ENCODE results near the gene NKG7. TPM values are rescaled to one million over a fixed set of nuclear protein-coding genes. Genes with fewer than 3 reads are reported as not detected.
"Not testable (repeated sequence)": the region's sequence is repeated elsewhere in the genome, so short reads cannot be mapped to it uniquely, and the experiment has no call there.

Gene NKG7, protein sequence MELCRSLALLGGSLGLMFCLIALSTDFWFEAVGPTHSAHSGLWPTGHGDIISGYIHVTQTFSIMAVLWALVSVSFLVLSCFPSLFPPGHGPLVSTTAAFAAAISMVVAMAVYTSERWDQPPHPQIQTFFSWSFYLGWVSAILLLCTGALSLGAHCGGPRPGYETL
- total RNA-seq (1 to 10 TPM; 3.3 to 6.7 TPM), polyA plus RNA-seq (under 1 TPM; 0.38 to 0.59 TPM)
- long read RNA-seq, donor 1, partial matches to known transcripts: 0 of 3 reads
- long read RNA-seq, donor 1, other reads (novel, unspliced or antisense): 0 of 3 reads
- long read RNA-seq, donor 2: 0 reads

DNA sequence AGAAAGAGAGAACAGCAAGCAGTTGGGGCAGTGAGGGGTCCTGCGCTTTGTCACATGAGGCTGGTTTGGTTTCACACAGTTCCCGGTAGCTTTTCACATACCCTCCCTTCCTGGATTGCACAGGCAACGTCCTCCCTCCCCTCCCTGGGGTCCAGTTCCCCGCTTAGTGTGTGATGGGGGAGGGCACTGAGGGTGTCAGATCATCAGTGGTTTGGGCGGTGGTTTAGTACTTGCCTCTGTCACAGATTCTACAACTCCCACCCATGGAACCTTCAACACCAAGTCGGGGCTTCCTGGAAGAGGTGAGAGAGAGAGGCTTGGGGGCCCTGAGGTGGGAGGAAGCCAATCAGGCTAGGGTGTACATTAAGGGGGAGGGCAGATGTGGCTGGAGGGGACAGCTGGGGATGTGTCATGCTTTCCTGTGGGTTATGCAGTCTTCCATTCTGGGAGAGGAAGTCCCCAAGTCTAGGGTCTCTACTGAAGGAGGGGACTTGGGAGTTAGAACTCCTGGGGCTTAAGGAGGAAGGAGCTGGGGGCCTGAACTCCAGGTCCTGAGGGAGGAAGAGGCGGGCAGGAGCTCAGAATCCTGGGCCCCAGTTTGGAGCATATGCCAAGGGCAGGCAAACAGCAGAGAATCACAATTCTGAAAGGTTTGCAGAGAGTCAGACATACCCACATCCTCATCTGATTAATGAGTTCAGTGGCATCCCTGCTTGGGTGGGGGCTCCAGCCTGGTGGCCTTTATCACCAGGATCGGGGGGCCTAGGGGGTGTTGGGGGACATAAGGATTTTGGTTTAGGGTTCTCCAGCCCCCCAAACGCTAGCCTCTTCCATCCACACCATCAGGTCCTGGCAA is at the start of gene NKG7:
Gene NKG7, minus strand, starts transcription at position 6 of the 856 bp plus-strand sequence. CDS start 119 bp downstream, outside the sequence.
- no peak for ATAC-seq (ENCODE audit: low FRiP score)
- Histone ChIP-seq H3K36me3 (ENCODE audit: control insufficient read depth in 1 of 2, insufficient read depth in 2 of 2, low read length in 1 of 2) (no peaks in the 10 kb centered on the region), H3K4me1 (ENCODE audit: control insufficient read depth in 1 of 2, insufficient read depth in 2 of 2, low read length in 2 of 2) (no peaks in the 10 kb centered on the region), H3K4me3 (ENCODE audit: low read length in 2 of 2) (no peak within 1 kb of the TSS), H3K27ac (ENCODE audit: low read depth in 1 of 2, low read length in 2 of 2) (no peak within 1 kb of the TSS), H3K9me3 (ENCODE audit: control insufficient read depth, low read length) (no peaks in the 10 kb centered on the region), H3K27me3 (ENCODE audit: control insufficient read depth in 1 of 2, insufficient read depth in 2 of 2, low read length in 1 of 2) (no peaks in the 10 kb centered on the region)
- 44 to 49% methylated on average over 9 of the region's 9 CpGs for WGBS, 2 donors
- intact Hi-C loops (cut with DNase I): no loop called here
- DNase-seq: peak in 1 of 2 donors; percentile 32

DNA sequence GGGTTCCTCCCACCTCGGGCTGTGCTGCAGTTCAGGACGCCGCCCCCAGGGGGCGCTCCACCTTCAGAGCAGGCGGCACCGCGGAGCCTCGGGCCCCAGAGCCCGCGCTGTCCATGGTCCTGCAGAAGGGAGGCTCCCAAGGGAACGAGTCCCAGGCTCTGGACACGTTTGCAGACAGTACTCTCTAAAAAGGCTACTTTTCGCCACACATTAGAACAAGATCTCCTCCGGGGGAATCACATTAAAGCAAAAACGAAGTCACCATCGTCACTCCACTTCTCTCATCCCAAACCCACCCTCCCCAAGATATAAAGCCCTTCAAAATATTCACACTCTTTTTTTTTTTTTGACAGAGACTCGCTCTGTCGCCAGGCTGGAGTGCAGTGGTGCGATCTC is 49.6 kb upstream of the NKG7 start:
- H3K4me3 ChIP-seq (ENCODE audit: low read length in 2 of 2): no peak overlapping the region
- ATAC-seq (ENCODE audit: low FRiP score) (peak; percentile 88), DNase-seq (peak; percentile 88 to 92)
- intact Hi-C loops (cut with DNase I): no loop called here
- H3K4me1 ChIP-seq (ENCODE audit: control insufficient read depth in 1 of 2, insufficient read depth in 2 of 2, low read length in 2 of 2): no peaks in the 10 kb centered on the region
- 4 to 9% methylated on average over 19 of the region's 19 CpGs for WGBS, 2 donors
- no peak overlapping the region for H3K27ac ChIP-seq (ENCODE audit: low read depth in 1 of 2, low read length in 2 of 2)
- H3K27me3 ChIP-seq (ENCODE audit: control insufficient read depth in 1 of 2, insufficient read depth in 2 of 2, low read length in 1 of 2): no peaks in the 10 kb centered on the region
- H3K36me3 ChIP-seq (ENCODE audit: control insufficient read depth in 1 of 2, insufficient read depth in 2 of 2, low read length in 1 of 2): no peaks in the 10 kb centered on the region
- no peaks in the 10 kb centered on the region for H3K9me3 ChIP-seq (ENCODE audit: control insufficient read depth, low read length)

DNA sequence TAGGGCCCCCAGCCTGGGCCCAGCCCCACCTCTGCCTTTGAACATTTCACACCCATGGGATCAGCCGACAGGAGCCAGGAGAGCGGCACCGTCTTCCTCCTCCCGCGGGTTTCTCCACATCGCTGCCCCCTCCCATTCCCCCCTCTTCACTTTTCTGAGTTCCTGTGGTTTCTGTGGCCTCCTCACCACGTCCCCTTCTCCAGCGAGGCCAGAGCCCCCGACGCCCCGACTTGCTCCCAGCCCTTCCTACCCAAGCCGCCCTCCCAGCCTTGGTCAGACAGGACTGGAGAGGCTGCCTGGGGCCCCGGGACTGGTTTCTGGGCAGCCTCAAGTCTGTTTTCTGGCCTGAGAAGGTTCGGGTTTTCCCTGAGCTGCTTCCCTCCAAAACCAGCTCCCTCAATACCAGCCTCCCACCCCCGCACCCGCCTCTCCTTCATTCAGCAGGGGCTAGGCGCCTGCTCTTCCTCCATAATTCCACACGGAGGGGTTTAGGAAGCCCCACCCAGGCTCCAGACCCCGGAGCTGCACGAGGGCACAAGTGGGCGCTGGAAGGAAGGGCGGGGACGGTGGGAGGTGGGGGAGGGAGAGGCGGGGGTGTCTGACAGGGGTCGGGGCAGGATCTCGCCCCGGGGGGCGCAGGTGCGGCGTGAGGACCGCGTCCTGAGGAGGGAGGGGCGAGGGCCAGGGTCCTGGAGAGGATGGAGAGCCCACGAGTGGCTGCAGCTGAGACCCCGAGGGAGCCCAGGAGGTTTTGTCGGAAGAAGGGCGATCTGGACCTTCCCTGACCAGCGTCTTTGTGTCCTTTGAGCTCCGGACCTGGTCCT is 49.0 kb upstream of the NKG7 start:
- Histone ChIP-seq H3K4me3 (ENCODE audit: low read length in 2 of 2) (no peak overlapping the region), H3K36me3 (ENCODE audit: control insufficient read depth in 1 of 2, insufficient read depth in 2 of 2, low read length in 1 of 2) (no peaks in the 10 kb centered on the region), H3K4me1 (ENCODE audit: control insufficient read depth in 1 of 2, insufficient read depth in 2 of 2, low read length in 2 of 2) (no peaks in the 10 kb centered on the region), H3K27ac (ENCODE audit: low read depth in 1 of 2, low read length in 2 of 2) (no peak overlapping the region), H3K9me3 (ENCODE audit: control insufficient read depth, low read length) (no peaks in the 10 kb centered on the region), H3K27me3 (ENCODE audit: control insufficient read depth in 1 of 2, insufficient read depth in 2 of 2, low read length in 1 of 2) (no peaks in the 10 kb centered on the region)
- intact Hi-C loops (cut with DNase I): no loop called here
- 8 to 11% methylated on average over 34 to 39 of the region's 39 CpGs for WGBS, 2 donors
- ATAC-seq (ENCODE audit: low FRiP score): no peak
- peak in 1 of 2 donors; percentile 46 for DNase-seq

DNA sequence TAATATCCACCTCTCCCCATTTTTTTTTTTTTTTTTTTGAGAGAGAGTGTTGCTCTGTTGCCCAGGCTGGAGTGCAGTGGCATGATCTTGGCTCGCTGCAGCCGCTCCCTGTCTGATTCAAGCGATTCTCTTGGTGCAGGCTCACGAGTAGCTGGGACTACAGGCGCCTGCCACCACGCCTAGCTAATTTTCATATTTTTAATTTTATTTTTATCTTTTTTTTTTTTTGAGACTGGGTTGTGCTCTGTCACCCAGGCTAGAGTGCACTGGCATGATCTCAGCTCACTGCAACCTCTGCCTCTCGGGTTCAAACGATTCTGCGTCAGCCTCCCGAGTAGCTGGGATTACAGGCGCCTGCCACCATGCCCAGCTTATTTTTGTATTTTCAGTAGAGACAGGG is 48.1 kb upstream of the NKG7 start:
- ATAC-seq (ENCODE audit: low FRiP score); intact Hi-C loops (cut with DNase I); H3K27me3 ChIP-seq (ENCODE audit: control insufficient read depth in 1 of 2, insufficient read depth in 2 of 2, low read length in 1 of 2); H3K4me3 ChIP-seq (ENCODE audit: low read length in 2 of 2); H3K9me3 ChIP-seq (ENCODE audit: control insufficient read depth, low read length); H3K27ac ChIP-seq (ENCODE audit: low read depth in 1 of 2, low read length in 2 of 2); H3K36me3 ChIP-seq (ENCODE audit: control insufficient read depth in 1 of 2, insufficient read depth in 2 of 2, low read length in 1 of 2); H3K4me1 ChIP-seq (ENCODE audit: control insufficient read depth in 1 of 2, insufficient read depth in 2 of 2, low read length in 2 of 2): not testable (repeated sequence)
- peak in 1 of 2 donors; percentile 3 for DNase-seq
- 85 to 86% methylated on average over 11 of the region's 11 CpGs for WGBS, 2 donors

DNA sequence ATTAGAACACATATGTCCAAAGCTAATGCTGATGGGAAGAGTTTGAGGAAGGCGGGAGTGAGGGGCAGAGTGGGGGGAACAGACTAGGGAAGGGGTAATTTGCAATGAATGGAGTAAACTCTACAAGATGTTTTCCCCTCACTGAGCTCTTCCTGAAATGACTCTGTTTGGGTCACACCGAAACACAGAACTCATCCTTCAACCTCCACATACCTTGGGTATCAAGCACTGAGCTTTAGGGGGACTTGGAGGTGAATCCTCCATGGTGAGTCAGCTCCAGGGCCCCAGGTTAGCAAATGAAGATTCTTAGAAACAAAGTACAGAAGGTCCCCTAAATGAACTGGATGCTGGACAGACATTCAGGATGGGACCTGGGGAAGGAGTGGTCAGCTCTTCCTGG is 46.3 kb upstream of the NKG7 start:
- H3K4me3 ChIP-seq (ENCODE audit: low read length in 2 of 2): no peak overlapping the region
- no peaks in the 10 kb centered on the region for H3K4me1 ChIP-seq (ENCODE audit: control insufficient read depth in 1 of 2, insufficient read depth in 2 of 2, low read length in 2 of 2)
- WGBS, 2 donors: 85 to 86% methylated on average over 2 of the region's 2 CpGs
- DNase-seq: peak in 1 of 2 donors; percentile 14
- H3K27me3 ChIP-seq (ENCODE audit: control insufficient read depth in 1 of 2, insufficient read depth in 2 of 2, low read length in 1 of 2): no peaks in the 10 kb centered on the region
- H3K9me3 ChIP-seq (ENCODE audit: control insufficient read depth, low read length): no peaks in the 10 kb centered on the region
- ATAC-seq (ENCODE audit: low FRiP score): no peak
- no peak overlapping the region for H3K27ac ChIP-seq (ENCODE audit: low read depth in 1 of 2, low read length in 2 of 2)
- no peaks in the 10 kb centered on the region for H3K36me3 ChIP-seq (ENCODE audit: control insufficient read depth in 1 of 2, insufficient read depth in 2 of 2, low read length in 1 of 2)
- intact Hi-C loops (cut with DNase I): no loop called here

DNA sequence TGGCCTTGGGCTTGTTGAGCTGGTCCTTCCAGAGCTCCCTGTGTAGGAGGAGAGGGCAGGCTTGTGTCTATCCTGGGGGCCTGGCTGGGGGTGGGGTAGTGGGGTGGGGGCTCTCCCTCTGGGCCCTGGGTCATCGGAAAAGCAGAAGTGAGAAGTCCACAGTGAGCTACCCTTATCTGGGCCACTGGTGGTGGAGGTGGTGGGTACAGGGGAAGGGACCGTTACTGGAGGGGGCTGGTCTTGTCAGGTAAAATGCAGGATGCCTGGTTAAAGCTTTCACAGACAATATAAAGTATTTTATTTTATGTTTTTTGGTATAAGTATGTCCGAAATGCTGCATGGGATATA is 45.3 kb upstream of the NKG7 start:
- ATAC-seq (ENCODE audit: low FRiP score) (peak; percentile 9), DNase-seq (no peak)
- Histone ChIP-seq H3K4me1 (ENCODE audit: control insufficient read depth in 1 of 2, insufficient read depth in 2 of 2, low read length in 2 of 2) (no peaks in the 10 kb centered on the region), H3K9me3 (ENCODE audit: control insufficient read depth, low read length) (no peaks in the 10 kb centered on the region), H3K4me3 (ENCODE audit: low read length in 2 of 2) (no peak overlapping the region), H3K27ac (ENCODE audit: low read depth in 1 of 2, low read length in 2 of 2) (no peak overlapping the region), H3K27me3 (ENCODE audit: control insufficient read depth in 1 of 2, insufficient read depth in 2 of 2, low read length in 1 of 2) (no peaks in the 10 kb centered on the region), H3K36me3 (ENCODE audit: control insufficient read depth in 1 of 2, insufficient read depth in 2 of 2, low read length in 1 of 2) (no peaks in the 10 kb centered on the region)
- 67 to 84% methylated on average over 3 of the region's 3 CpGs for whole genome bisulfite sequencing, 2 donors
- intact Hi-C loops (cut with DNase I): no loop called here

DNA sequence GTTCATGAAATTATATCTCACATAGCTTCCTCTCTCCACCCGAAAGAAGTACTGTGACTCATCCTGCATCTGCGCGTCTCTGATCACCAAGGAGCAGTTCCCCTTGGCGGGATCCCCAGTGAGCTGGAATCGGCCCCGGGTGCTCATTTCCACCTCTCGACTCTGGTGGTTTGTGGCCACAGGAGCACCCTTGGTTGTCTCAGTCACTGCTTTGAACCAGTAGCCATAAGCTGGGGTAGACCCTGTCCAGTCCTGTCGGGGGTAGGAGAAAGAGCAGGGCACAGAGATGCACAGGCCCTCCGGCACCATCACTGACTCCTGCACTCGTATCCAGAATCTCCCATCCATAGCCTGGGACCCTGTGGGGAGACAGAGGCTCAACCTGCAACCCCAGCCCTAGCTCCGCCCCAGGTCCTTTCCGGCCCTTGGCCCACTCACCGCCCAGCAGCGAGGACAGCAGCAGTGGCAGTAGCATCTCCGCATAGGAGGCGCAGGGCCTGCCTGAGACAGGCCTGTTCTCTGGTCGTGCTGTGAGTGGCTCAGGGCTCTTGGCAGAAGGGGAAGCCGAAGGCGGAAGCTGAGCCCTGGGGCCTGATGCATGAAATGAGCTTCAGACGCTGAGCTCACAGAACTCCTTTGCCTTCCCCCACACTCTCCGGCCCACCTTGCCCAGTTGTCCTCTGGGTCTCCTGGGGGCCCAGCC is 44.8 kb upstream of the NKG7 start, which contains the start of gene SIGLEC10:
Gene SIGLEC10, minus strand, starts transcription at position 536 of the 703 bp plus-strand sequence. Its CDS starts 61 bp downstream, at position 475.
- DNase-seq: peak; percentile 80 to 84
- H3K4me1 ChIP-seq (ENCODE audit: control insufficient read depth in 1 of 2, insufficient read depth in 2 of 2, low read length in 2 of 2): no peaks in the 10 kb centered on the region
- 60 to 66% methylated on average over 20 to 21 of the region's 21 CpGs for WGBS, 2 donors
- no peak within 1 kb of the TSS for H3K27ac ChIP-seq (ENCODE audit: low read depth in 1 of 2, low read length in 2 of 2)
- H3K9me3 ChIP-seq (ENCODE audit: control insufficient read depth, low read length): no peaks in the 10 kb centered on the region
- intact Hi-C loops (cut with DNase I): no loop called here
- no peaks in the 10 kb centered on the region for H3K36me3 ChIP-seq (ENCODE audit: control insufficient read depth in 1 of 2, insufficient read depth in 2 of 2, low read length in 1 of 2)
- ATAC-seq (ENCODE audit: low FRiP score): peak; percentile 19
- H3K27me3 ChIP-seq (ENCODE audit: control insufficient read depth in 1 of 2, insufficient read depth in 2 of 2, low read length in 1 of 2): no peaks in the 10 kb centered on the region
- H3K4me3 ChIP-seq (ENCODE audit: low read length in 2 of 2): no peak within 1 kb of the TSS

DNA sequence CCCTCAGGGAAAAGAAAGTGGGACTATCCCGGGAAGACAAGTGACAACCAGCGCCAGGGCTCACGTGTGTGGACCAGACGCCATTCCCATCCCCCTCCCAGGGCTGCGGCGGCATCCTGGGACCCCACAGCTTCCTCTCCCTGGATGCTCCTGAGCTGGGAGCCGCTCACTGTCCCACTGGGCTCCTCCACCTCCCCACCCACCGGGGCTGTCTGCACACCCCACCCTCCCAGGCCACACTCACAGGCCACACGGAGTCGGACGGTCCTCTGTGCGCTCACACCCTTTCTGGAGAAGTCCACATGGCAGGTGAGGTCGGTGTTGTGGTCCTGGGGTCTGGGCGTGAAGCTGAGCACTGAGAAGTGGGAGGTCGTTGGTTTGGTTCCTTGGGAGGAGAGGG is 44.0 kb upstream of the NKG7 start:
- DNase-seq: peak in 1 of 2 donors; percentile 52
- ATAC-seq (ENCODE audit: low FRiP score); H3K27me3 ChIP-seq (ENCODE audit: control insufficient read depth in 1 of 2, insufficient read depth in 2 of 2, low read length in 1 of 2); H3K36me3 ChIP-seq (ENCODE audit: control insufficient read depth in 1 of 2, insufficient read depth in 2 of 2, low read length in 1 of 2); H3K27ac ChIP-seq (ENCODE audit: low read depth in 1 of 2, low read length in 2 of 2); H3K9me3 ChIP-seq (ENCODE audit: control insufficient read depth, low read length); intact Hi-C loops (cut with DNase I); H3K4me3 ChIP-seq (ENCODE audit: low read length in 2 of 2); H3K4me1 ChIP-seq (ENCODE audit: control insufficient read depth in 1 of 2, insufficient read depth in 2 of 2, low read length in 2 of 2): not testable (repeated sequence)
- 78% methylated on average over 10 to 15 of the region's 15 CpGs for WGBS, 2 donors

All from aorta (tissue), 5 donors.